Activated CD8-positive, alpha-beta T cell treated with anti-CD3 and anti-CD28 coated beads, Interleukin-2, amount 10 ng/mL, durations not matched to agents 7 days and 5 days (primary cell): ENCODE data around the gene CTIF. TPM values are rescaled to one million over a fixed set of nuclear protein-coding genes. Genes with fewer than 3 reads are reported as not detected.
"Not testable (repeated sequence)": the region's sequence is repeated elsewhere in the genome, so short reads cannot be mapped to it uniquely, and the experiment has no call there.

Experiments used
- ATAC-seq: fragments of 150-1000 bp; cut with Tn5 transposase; one replicate; pipeline ENCODE4 v1.10.0; 2021; ENCODE audit warnings: moderate library complexity
- CTCF ChIA-PET: fragments of 350-600 bp; sonication (Branson Sonifier 250); formaldehyde crosslinking; loops from one replicate; lab custom pipeline; 2021; ENCODE audit warnings: antibody characterized with exemption; lab: Charles Lee
- POLR2A ChIA-PET: fragments of 350-600 bp; sonication (Branson Sonifier 250); formaldehyde crosslinking; loops from one replicate; lab custom pipeline; 2021; ENCODE audit warnings: antibody characterized with exemption; lab: Charles Lee
- DNase-seq: peaks from one replicate; pipeline ENCODE4 v3.0.0-alpha.2; 2020
- H3K27ac Mint-ChIP-seq: one replicate; pipeline ENCODE4 v1.8.0; 2021; ENCODE audit warnings: mild to moderate bottlenecking, mixed read lengths
- H3K27me3 Mint-ChIP-seq: one replicate; pipeline ENCODE4 v1.8.0; 2021; ENCODE audit warnings: low read depth, mixed read lengths
- H3K36me3 Mint-ChIP-seq: one replicate; pipeline ENCODE4 v1.8.0; 2021; ENCODE audit warnings: low read depth, mixed read lengths
- H3K4me1 Mint-ChIP-seq: one replicate; pipeline ENCODE4 v1.8.0; 2021; ENCODE audit warnings: low read depth, mixed read lengths
- H3K4me3 Mint-ChIP-seq: one replicate; pipeline ENCODE4 v1.8.0; 2021; ENCODE audit warnings: mild to moderate bottlenecking, mixed read lengths
- H3K9me3 Mint-ChIP-seq: one replicate; pipeline ENCODE4 v1.8.0; 2022; ENCODE audit warnings: mixed read lengths; ENCODE audit not compliant: insufficient read depth
- total RNA-seq, 2 experiments: library from RNA; stranded (reverse); gene quantifications; one replicate each; pipeline ENCODE4 v1.2.3, GENCODE V29; 2021

CTIF gene
- total RNA-seq, 2 experiments from 2014 or later: 1.3 to 2.1 TPM

DNA sequence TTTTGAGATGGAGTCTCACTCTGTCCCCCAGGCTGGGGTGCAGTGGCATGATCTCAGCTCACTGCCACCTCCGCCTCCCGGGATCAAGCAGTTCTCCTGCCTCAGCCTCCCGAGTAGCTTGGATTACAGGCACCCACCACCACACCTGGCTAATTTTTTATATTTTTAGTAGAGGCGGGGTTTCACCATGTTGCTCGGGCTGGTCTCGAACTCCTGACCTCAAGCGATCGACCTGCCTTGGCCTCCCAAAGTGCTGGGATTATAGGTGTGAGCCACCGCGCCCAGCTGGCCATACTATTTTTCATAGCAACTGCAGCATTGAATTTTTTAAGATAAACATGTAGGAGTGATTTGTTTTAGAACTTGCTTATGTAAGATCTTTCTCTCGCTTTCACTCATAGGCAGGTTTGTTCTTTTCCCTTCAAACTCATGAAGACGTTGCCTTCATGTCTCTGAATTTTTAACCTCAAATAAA lies 273.2 kb downstream of the CTIF start:
- H3K27me3 Mint-ChIP-seq, POLR2A ChIA-PET, H3K27ac Mint-ChIP-seq, DNase-seq, H3K9me3 Mint-ChIP-seq, ATAC-seq, H3K4me3 Mint-ChIP-seq: not testable (repeated sequence)
- Mint-ChIP-seq H3K4me1 (peaks cover 64% of the 10 kb centered on the region), H3K36me3 (peaks cover 12% of the 10 kb centered on the region)
- CTCF ChIA-PET: interaction anchor here (3.5 kb wide), 1 partner anchor 10 kb away, joined by 10 read pairs; no protein-coding TSS in a partner anchor

DNA sequence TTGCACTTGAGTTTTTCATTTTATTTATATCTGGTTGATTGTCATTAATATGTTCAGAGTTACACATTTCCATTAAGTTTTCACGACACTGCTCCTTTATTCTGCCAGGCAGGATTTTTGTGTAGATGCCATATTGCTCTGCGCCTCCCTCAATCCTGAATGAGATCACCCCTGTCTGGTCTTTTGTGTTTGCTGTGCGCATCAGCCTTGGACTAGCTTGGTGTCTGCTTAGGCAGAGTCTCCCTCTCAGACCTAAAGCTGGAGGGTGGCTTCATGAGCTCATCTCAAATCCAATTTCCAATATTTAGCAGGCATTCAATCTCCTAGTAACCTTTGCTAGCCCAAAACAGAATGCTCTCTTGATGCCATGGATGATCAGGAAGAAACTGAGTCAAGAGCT lies 274.5 kb downstream of the CTIF start:
- CTCF ChIA-PET: interaction anchor here (3.5 kb wide), 1 partner anchor 11 kb away, joined by 10 read pairs; no protein-coding TSS in a partner anchor
- Mint-ChIP-seq H3K4me1 (peaks cover 53% of the 10 kb centered on the region), H3K36me3 (peaks cover 12% of the 10 kb centered on the region), H3K4me3 (no peak overlapping the region), H3K27me3 (no peaks in the 10 kb centered on the region), H3K9me3 (no peaks in the 10 kb centered on the region), H3K27ac (peak overlapping the region; percentile 89)
- POLR2A ChIA-PET: interaction anchor here (1.0 to 2.3 kb wide), 4 partner anchors 12 to 127 kb away, joined by 3 to 10 read pairs (median 4); no protein-coding TSS in a partner anchor
- DNase-seq (no peak), ATAC-seq (no peak)

DNA sequence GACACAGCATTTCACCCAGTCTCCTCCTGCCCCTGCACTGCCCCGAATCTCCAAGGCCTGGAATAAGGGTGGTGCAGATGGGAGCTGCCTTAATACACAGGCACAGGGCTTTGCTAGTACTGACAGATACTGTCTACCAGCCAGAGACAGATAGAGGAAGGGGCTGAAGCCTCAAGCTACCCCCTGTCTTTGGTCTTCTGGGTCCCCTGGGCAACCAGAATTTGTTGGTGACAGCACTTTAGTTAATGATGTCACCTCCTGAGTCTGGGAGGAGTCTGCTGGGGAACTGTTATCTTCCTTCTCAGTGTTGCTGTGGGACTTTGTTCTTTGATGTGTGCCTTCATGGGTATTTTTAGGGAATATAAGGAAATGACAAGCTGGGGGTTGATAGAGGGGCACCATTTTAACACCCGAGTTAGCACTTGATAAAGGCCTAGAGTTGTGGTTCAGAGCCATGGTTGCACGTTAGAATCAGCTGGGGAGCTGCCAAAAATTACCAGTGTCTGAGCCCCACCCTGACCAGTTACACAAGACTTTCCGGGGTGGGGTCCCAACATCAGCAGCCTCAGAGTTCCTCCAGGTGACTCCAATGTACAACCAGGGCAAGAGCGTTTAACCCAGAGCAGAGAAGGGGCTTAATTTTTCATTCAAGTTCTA lies 275.1 kb downstream of the CTIF start:
- Mint-ChIP-seq H3K4me3 (no peak overlapping the region), H3K27me3 (no peaks in the 10 kb centered on the region), H3K4me1 (peaks cover 49% of the 10 kb centered on the region), H3K36me3 (peaks cover 9% of the 10 kb centered on the region), H3K9me3 (no peaks in the 10 kb centered on the region), H3K27ac (peak overlapping the region; percentile 89)
- DNase-seq (peak; percentile 48), ATAC-seq (peak; percentile 72)
- ChIA-PET CTCF (interaction anchor here (3.5 kb wide), 1 partner anchor 12 kb away, joined by 10 read pairs; no protein-coding TSS in a partner anchor), POLR2A (interaction anchor here (1.0 to 2.3 kb wide), 5 partner anchors 12 to 127 kb away, joined by 3 to 10 read pairs (median 4); no protein-coding TSS in a partner anchor)

DNA sequence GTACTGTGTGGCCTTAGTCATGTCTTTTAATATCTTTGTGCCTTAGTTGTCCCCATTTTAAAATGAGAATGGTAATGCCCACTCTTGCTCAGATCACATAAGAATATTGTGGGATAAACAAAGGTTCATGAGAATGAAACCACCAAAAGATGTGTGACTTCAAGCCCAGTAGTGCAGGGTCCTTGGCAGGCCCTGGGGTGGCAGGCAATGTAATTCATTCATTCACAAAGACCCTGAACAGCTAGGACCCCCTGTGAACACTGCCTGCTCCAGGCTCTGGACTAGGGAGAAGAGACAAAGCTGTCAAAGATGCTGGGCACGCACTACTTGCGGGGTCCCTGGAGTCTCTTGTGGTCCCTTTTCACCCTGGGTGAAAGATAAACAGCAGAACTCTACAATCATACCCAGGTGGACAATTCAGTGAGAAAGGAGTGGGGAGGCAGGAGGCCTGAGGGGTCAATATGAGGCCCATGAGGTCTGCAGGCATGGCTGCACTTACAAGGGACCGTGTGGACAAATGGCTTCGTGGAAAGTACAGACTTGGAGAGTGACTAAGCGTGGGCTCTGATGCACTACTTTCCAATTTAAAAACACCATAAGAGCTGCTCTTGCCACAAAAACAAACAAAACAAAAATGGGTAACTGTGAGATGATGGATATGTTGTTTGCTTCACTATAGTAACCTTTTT lies 275.8 kb downstream of the CTIF start:
- H3K27me3 Mint-ChIP-seq: no peaks in the 10 kb centered on the region

DNA sequence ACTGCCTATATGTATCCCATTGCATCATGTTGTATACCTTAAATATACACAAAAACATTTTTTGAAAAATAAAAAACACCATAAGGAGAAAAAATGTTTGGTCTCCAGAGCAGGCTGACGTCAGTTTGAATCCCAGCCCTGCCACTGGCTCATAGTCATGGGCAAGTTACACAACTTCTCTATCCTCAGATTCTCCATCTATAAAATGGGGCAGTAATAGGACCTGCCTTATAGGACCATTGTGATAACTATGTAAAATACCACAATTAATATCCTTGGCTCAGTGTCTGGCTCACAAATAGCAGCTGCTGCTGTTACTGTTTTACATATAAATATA lies 276.3 kb downstream of the CTIF start:
- no peaks in the 10 kb centered on the region for H3K9me3 Mint-ChIP-seq
- H3K36me3 Mint-ChIP-seq: peaks cover 9% of the 10 kb centered on the region
- DNase-seq (no peak), ATAC-seq (no peak)
- POLR2A ChIA-PET: interaction anchor here (1.7 to 2.3 kb wide), 2 partner anchors 19 to 126 kb away, joined by 4 to 10 read pairs; no protein-coding TSS in a partner anchor
- no peak overlapping the region for H3K4me3 Mint-ChIP-seq
- H3K27me3 Mint-ChIP-seq: no peaks in the 10 kb centered on the region
- peaks cover 47% of the 10 kb centered on the region for H3K4me1 Mint-ChIP-seq
- CTCF ChIA-PET: interaction anchor here (0.6 to 3.5 kb wide), 2 partner anchors 8 to 13 kb away, joined by 3 to 10 read pairs; no protein-coding TSS in a partner anchor
- H3K27ac Mint-ChIP-seq: peak overlapping the region; percentile 89

More for the DNA sequence above, 275.8 kb downstream of the CTIF start:
- H3K27ac Mint-ChIP-seq: peak overlapping the region; percentile 89
- H3K36me3 Mint-ChIP-seq: peaks cover 9% of the 10 kb centered on the region
- ATAC-seq: peak; percentile 45
- H3K4me3 Mint-ChIP-seq: no peak overlapping the region
- peaks cover 47% of the 10 kb centered on the region for H3K4me1 Mint-ChIP-seq
- no peaks in the 10 kb centered on the region for H3K9me3 Mint-ChIP-seq
- no peak for DNase-seq
- CTCF ChIA-PET: interaction anchor here (0.6 to 3.5 kb wide), 2 partner anchors 8 to 13 kb away, joined by 3 to 10 read pairs; no protein-coding TSS in a partner anchor
- POLR2A ChIA-PET: interaction anchor here (1.0 to 2.3 kb wide), 4 partner anchors 13 to 126 kb away, joined by 3 to 10 read pairs (median 4); no protein-coding TSS in a partner anchor

DNA sequence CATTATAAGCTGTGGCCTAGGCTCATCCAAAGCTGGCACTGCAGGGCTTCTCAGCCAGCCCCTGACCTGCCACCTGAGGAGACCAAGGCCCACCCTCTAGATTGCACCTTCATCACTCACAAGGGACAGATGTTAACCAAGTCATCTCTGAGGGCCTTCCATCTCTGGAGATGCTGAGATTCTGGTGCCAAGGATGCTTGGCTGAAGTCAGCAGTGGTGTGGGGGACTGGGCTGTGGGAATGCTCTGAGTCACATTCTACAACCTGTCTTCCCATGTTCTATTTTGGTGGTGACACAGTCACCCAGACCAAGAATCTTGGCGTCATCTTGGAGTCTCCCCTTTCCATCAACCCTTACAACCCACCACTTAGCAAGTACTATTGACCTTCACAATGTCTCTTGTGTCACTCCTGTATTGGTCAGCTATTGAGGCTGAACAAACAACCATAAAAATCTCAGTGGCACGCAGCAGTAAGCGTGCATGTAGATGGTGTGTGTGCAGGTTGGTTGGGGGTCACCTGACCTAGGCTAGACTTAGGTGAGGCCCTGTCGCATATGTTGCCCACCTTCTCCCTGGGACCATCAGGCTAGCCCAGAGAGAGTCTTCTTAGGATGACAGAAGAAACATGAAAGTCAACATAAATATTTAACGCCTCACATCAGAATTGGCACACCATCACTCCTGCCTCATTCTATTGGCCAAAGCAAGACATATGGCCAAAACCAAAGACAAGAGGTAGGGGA lies 276.9 kb downstream of the CTIF start:
- ChIA-PET CTCF (interaction anchor here (3.5 kb wide), 1 partner anchor 14 kb away, joined by 10 read pairs; no protein-coding TSS in a partner anchor), POLR2A (interaction anchor here (2.3 kb wide), 1 partner anchor 19 kb away, joined by 10 read pairs; no protein-coding TSS in a partner anchor)
- no peaks in the 10 kb centered on the region for H3K27me3 Mint-ChIP-seq
- no peak for ATAC-seq
- DNase-seq: no peak
- peaks cover 52% of the 10 kb centered on the region for H3K4me1 Mint-ChIP-seq
- no peak overlapping the region for H3K4me3 Mint-ChIP-seq
- H3K27ac Mint-ChIP-seq: peak overlapping the region; percentile 16
- no peaks in the 10 kb centered on the region for H3K9me3 Mint-ChIP-seq
- peaks cover 9% of the 10 kb centered on the region for H3K36me3 Mint-ChIP-seq

DNA sequence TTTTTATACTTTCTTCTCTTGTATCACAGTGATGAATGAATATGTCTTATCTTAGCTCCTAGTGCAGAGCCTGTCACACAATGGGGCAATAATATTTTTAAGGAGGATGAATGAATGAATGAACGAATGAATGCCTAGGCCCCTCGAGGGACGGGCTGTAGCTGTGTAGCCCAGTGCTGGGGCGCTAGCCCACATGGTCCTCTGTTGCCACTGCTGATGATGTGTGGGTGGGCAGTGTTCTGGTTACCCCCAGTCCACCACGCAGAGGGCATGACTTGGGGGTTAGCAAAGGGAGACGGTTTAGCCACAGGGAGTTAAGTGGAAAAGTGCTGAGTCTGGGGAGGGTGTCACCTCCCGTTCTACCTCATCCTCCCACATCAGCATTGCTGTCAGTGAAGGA lies 277.7 kb downstream of the CTIF start:
- no peaks in the 10 kb centered on the region for H3K9me3 Mint-ChIP-seq
- H3K27me3 Mint-ChIP-seq: no peaks in the 10 kb centered on the region
- DNase-seq (no peak), ATAC-seq (no peak)
- H3K36me3 Mint-ChIP-seq: peaks cover 7% of the 10 kb centered on the region
- H3K27ac Mint-ChIP-seq: no peak overlapping the region
- ChIA-PET POLR2A (no interaction called here), CTCF (no interaction called here)
- H3K4me1 Mint-ChIP-seq: peaks cover 56% of the 10 kb centered on the region
- no peak overlapping the region for H3K4me3 Mint-ChIP-seq

DNA sequence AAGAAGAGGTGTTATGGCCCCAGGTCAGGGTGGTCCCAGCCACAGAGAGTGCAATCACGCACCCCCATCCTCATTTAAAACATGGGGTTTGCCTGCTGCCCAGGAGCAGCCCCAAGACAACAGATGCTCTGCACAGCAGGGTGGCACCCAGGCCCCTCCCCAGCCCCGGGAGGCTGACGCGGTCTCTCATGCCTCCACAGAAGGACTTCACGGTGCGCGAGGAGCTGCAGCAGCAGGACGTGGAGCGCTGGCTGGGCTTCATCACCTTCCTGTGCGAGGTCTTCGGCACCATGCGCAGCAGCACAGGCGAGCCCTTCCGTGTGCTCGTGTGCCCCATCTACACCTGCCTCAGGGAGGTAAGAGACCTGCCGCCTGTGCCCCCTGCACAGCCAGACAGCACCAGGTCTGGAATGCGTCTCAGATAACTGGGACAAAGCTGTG lies 278.2 kb downstream of the CTIF start:
- Mint-ChIP-seq H3K36me3 (peaks cover 7% of the 10 kb centered on the region), H3K4me1 (peaks cover 56% of the 10 kb centered on the region), H3K27ac (no peak overlapping the region), H3K9me3 (no peaks in the 10 kb centered on the region), H3K27me3 (no peaks in the 10 kb centered on the region), H3K4me3 (no peak overlapping the region)
- DNase-seq: no peak
- ChIA-PET CTCF (no interaction called here), POLR2A (no interaction called here)
- ATAC-seq: no peak

DNA sequence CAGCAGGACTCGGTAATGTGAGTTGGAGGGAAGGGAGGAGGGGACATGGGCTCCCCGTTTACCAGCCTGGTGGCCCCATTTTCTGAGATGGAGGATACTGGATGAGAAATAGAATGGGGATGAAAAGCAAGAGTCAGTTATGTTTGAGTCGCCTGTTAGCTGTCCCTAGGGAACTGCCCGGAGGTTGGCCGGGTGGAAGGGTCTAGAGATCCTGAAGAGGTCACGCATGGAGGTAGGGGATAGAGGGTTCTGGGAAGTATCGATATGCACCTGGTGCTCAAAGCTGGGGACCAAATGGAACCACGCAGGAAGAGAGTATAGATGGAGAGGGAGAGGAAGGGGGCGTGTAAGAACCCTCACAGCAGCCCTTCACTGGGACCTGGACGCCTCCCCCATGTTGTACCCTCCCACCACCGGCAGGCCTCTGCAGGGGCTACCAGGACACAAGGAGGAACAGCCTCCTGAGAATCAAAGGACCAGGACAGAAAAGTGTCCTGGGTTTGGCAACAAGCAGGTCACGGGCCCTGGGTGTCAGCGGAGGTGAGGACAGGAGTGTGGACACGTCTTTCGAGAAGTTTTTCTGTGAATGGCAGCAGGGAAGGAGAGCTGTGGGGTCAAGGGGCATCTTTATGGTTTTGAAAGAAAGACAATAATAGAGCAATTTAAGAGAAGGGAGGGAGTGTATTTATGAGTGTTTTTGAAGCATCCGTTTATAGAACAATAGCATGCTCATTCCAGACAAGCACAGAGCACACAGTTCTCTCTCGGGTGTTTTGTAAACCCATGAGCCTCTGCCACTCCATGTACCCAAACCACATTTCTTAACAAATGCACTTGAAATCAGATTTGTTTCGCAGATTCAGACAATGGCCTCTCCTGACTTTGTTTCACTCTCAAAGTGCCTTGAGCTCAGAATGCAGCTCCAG lies 279.8 kb downstream of the CTIF start:
- Mint-ChIP-seq H3K4me3 (no peak overlapping the region), H3K27me3 (no peaks in the 10 kb centered on the region), H3K36me3 (peaks cover 15% of the 10 kb centered on the region), H3K9me3 (no peaks in the 10 kb centered on the region), H3K4me1 (peaks cover 45% of the 10 kb centered on the region), H3K27ac (no peak overlapping the region)
- POLR2A ChIA-PET: interaction anchor here (1.1 kb wide), 1 partner anchor 17 kb away, joined by 4 read pairs; no protein-coding TSS in a partner anchor
- DNase-seq (no peak), ATAC-seq (no peak)
- CTCF ChIA-PET: no interaction called here

DNA sequence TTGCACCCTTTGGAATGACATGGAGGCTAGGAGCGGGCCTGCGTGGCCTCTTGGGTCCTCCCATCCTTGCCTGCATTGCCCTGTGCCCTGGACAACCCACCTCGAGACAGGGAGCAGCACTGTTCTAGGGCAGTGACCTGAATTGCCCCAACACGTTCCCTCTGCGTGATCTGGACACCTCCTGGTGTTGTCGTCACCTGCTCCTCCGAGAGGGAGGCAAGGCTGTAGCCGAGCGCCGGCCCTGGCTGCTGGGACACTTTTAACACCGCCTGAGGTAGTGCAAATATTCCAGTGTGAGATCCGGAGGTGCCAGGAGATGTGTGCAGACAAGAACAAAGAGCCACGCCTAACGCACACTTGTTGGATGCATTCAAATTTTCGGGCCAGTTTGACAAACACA lies 280.4 kb downstream of the CTIF start:
- Mint-ChIP-seq H3K9me3 (no peaks in the 10 kb centered on the region), H3K4me1 (peaks cover 39% of the 10 kb centered on the region), H3K36me3 (peaks cover 19% of the 10 kb centered on the region), H3K27ac (no peak overlapping the region), H3K27me3 (no peaks in the 10 kb centered on the region), H3K4me3 (no peak overlapping the region)
- ATAC-seq (no peak), DNase-seq (no peak)
- POLR2A ChIA-PET: interaction anchor here (1.1 kb wide), 1 partner anchor 18 kb away, joined by 4 read pairs; no protein-coding TSS in a partner anchor
- CTCF ChIA-PET: interaction anchor here (1.1 to 1.5 kb wide), 2 partner anchors 9 to 42 kb away, joined by 5 read pairs; no protein-coding TSS in a partner anchor
